ENCODE results near the gene MGAT4B.

The MGAT4B gene

GRCh38 chr5:179823937-179824744, 17.5 kb upstream of the MGAT4B start:
- Histone ChIP-seq H3K36me3 (ENCODE audit: control insufficient read depth, insufficient read depth, low read length) (peaks cover 30% of the 10 kb centered on the region), H3K4me3 (replicated peaks; ENCODE audit: low read depth, low read length) (no peak overlapping the region), H3K27me3 (replicated peaks; ENCODE audit: control insufficient read depth, insufficient read depth, low read length) (no peaks in the 10 kb centered on the region)
- TF ChIP-seq, protein P1, sequence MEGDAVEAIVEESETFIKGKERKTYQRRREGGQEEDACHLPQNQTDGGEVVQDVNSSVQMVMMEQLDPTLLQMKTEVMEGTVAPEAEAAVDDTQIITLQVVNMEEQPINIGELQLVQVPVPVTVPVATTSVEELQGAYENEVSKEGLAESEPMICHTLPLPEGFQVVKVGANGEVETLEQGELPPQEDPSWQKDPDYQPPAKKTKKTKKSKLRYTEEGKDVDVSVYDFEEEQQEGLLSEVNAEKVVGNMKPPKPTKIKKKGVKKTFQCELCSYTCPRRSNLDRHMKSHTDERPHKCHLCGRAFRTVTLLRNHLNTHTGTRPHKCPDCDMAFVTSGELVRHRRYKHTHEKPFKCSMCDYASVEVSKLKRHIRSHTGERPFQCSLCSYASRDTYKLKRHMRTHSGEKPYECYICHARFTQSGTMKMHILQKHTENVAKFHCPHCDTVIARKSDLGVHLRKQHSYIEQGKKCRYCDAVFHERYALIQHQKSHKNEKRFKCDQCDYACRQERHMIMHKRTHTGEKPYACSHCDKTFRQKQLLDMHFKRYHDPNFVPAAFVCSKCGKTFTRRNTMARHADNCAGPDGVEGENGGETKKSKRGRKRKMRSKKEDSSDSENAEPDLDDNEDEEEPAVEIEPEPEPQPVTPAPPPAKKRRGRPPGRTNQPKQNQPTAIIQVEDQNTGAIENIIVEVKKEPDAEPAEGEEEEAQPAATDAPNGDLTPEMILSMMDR (IDR thresholded peaks at IDR 0.05; ENCODE audit: insufficient read depth, low read length, poor library complexity, severe bottlenecking): no peak
- no peak for DNase-seq (ENCODE audit: extremely low read depth, insufficient read length)

GRCh38 chr5:179822444-179822990, 15.9 kb upstream of the MGAT4B start:
- H3K4me3 ChIP-seq (replicated peaks; ENCODE audit: low read depth, low read length): peak overlapping the region; percentile 82
- peaks cover 23% of the 10 kb centered on the region for H3K36me3 ChIP-seq (ENCODE audit: control insufficient read depth, insufficient read depth, low read length)
- no peak for DNase-seq (ENCODE audit: extremely low read depth, insufficient read length)
- TF ChIP-seq, protein P1 (IDR thresholded peaks at IDR 0.05; ENCODE audit: insufficient read depth, low read length, poor library complexity, severe bottlenecking): no peak
- H3K27me3 ChIP-seq (replicated peaks; ENCODE audit: control insufficient read depth, insufficient read depth, low read length): no peaks in the 10 kb centered on the region

DNA sequence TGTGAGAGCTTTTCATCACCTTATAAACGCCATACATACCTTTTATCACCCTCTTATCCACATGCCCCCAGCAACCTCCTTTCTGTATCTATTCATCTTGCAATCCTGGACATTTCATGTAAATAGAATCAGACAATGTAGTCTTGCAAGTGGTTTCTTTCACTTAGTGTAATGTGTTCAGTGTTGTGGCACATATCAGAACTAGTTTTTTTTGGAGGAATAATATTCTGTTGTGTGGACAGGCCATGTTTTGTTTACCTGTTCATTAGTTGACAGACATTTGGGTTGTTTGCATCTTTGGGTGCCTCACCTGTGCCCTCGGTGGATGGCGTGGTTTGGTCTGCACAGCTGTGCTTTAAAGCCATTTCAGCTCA, 15.4 kb upstream of the MGAT4B start:
- H3K36me3 ChIP-seq (ENCODE audit: control insufficient read depth, insufficient read depth, low read length): peaks cover 23% of the 10 kb centered on the region
- TF ChIP-seq, protein P1 (IDR thresholded peaks at IDR 0.05; ENCODE audit: insufficient read depth, low read length, poor library complexity, severe bottlenecking): no peak

GRCh38 chr5:179821298-179822058, 14.8 kb upstream of the MGAT4B start:
- Histone ChIP-seq H3K27me3 (replicated peaks; ENCODE audit: control insufficient read depth, insufficient read depth, low read length) (no peaks in the 10 kb centered on the region), H3K4me3 (replicated peaks; ENCODE audit: low read depth, low read length) (peak overlapping the region; percentile 82), H3K36me3 (ENCODE audit: control insufficient read depth, insufficient read depth, low read length) (peaks cover 20% of the 10 kb centered on the region)
- TF ChIP-seq, protein P1 (IDR thresholded peaks at IDR 0.05; ENCODE audit: insufficient read depth, low read length, poor library complexity, severe bottlenecking): no peak
- DNase-seq (ENCODE audit: extremely low read depth, insufficient read length): peak; percentile 86

More for the DNA sequence above, 15.4 kb upstream of the MGAT4B start:
- no peaks in the 10 kb centered on the region for H3K27me3 ChIP-seq (replicated peaks; ENCODE audit: control insufficient read depth, insufficient read depth, low read length)
- peak overlapping the region; percentile 82 for H3K4me3 ChIP-seq (replicated peaks; ENCODE audit: low read depth, low read length)
- DNase-seq (ENCODE audit: extremely low read depth, insufficient read length): no peak

DNA sequence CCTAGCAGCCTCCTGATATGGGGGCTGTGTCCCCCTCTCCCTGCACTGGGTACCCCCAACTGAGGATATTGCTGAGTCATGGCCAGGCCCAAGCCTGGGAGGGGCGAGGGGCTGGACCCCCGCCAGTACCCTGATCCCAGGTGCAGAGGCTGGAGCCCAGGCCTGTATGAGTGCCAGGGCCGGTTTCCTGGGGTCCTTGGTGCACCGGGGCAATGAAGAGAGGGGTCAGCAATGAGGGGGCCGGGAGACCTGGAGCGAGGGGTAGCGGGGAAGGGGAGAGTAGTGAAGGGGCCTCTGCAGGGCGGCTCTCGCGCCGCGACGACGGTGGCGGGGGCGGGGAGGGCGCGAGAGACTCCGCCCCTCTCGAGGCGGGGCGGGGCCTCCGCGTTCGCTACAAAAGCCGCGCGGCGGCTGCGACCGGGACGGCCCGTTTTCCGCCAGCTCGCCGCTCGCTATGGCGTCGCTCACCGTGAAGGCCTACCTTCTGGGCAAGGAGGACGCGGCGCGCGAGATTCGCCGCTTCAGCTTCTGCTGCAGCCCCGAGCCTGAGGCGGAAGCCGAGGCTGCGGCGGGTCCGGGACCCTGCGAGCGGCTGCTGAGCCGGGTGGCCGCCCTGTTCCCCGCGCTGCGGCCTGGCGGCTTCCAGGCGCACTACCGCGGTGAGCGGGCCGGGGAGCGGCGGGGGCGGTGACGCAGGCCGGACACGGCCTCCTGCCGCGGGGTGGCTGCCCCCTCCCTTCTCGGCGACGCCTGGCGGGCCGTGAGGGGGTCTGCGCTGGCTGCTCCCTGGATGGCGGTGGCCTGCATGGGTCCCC, 14.0 kb upstream of the MGAT4B start, which contains the start of gene SQSTM1:
Gene SQSTM1 (plus strand): TSS at position 423 of the 815 bp plus-strand sequence. CDS start 32 bp downstream, at position 455.
- TF ChIP-seq, protein P1 (IDR thresholded peaks at IDR 0.05; ENCODE audit: insufficient read depth, low read length, poor library complexity, severe bottlenecking): no peak
- H3K4me3 ChIP-seq (replicated peaks; ENCODE audit: low read depth, low read length): peak within 1 kb of the TSS; percentile 82
- DNase-seq (ENCODE audit: extremely low read depth, insufficient read length): peak; percentile 88
- peaks cover 16% of the 10 kb centered on the region for H3K36me3 ChIP-seq (ENCODE audit: control insufficient read depth, insufficient read depth, low read length)
- no peaks in the 10 kb centered on the region for H3K27me3 ChIP-seq (replicated peaks; ENCODE audit: control insufficient read depth, insufficient read depth, low read length)

All from GM06990 (cell line).